Bronchial epithelial cell (primary cell): ENCODE results near the gene DBR1. TPM values are rescaled to one million over a fixed set of nuclear protein-coding genes. Genes with fewer than 3 reads are reported as not detected.

Experiments
- DNase-seq: peaks from one replicate; pipeline ENCODE4 v3.0.0-alpha.2; 2010; ENCODE audit warnings: low read depth
- FAIRE-seq: peaks from 2 replicates; lab custom pipeline; 2011; peaks lifted over from hg19 to GRCh38; lab: Jason Lieb, UNC
- H3K27me3 ChIP-seq: 2 replicates; pipeline ENCODE4 v1.5.1; 2011; ENCODE audit warnings: low read length; ENCODE audit not compliant: control insufficient read depth, insufficient read depth
- H3K36me3 ChIP-seq: 2 replicates; pipeline ENCODE4 v1.5.1; 2011; ENCODE audit warnings: low read length; ENCODE audit not compliant: control insufficient read depth, insufficient read depth
- H3K4me3 ChIP-seq: 2 replicates; pipeline ENCODE4 v1.5.1; 2011; ENCODE audit warnings: mild to moderate bottlenecking, low read depth, low read length, control low read depth
- CTCF ChIP-seq: IDR thresholded peaks from 2 replicates; pipeline ENCODE4 v1.5.1; 2011; ENCODE audit warnings: mild to moderate bottlenecking, moderate library complexity, low read length, control low read depth, inconsistent platforms; ENCODE audit not compliant: insufficient read depth, severe bottlenecking
- total RNA-seq: library from RNA; depleted of rRNA; stranded (reverse); fragments of >200 nt; gene quantifications from 2 replicates; pipeline ENCODE4 v1.2.1, GENCODE V29; 2014

The DBR1 gene
- total RNA-seq, 1 donor from 2014 or later: 17.9 TPM

GRCh38 chr3:138219255-138219654 lies 44.5 kb upstream of the DBR1 start:
- H3K36me3 ChIP-seq: peaks cover 7% of the 10 kb centered on the region
- FAIRE-seq: no peak

GRCh38 chr3:138213398-138214085 lies 38.8 kb upstream of the DBR1 start:
- FAIRE-seq (no peak), DNase-seq (peak; percentile 4)
- H3K4me3 ChIP-seq: no peak overlapping the region
- H3K36me3 ChIP-seq: no peaks in the 10 kb centered on the region
- H3K27me3 ChIP-seq: no peaks in the 10 kb centered on the region
- no peak for TF ChIP-seq CTCF

More at GRCh38 chr3:138219255-138219654, 44.5 kb upstream of the DBR1 start:
- Histone ChIP-seq H3K4me3 (no peak overlapping the region), H3K27me3 (no peaks in the 10 kb centered on the region)
- no peak for TF ChIP-seq CTCF
- DNase-seq: no peak

GRCh38 chr3:138210528-138210927 lies 35.8 kb upstream of the DBR1 start:
- TF ChIP-seq CTCF: no peak
- Histone ChIP-seq H3K36me3 (no peaks in the 10 kb centered on the region), H3K27me3 (no peaks in the 10 kb centered on the region), H3K4me3 (no peak overlapping the region)
- peak; percentile 58 for FAIRE-seq
- no peak for DNase-seq

- Histone ChIP-seq H3K36me3 (no peaks in the 10 kb centered on the region), H3K27me3 (no peaks in the 10 kb centered on the region), H3K4me3 (no peak overlapping the region)
- DNase-seq (no peak), FAIRE-seq (no peak)
- TF ChIP-seq CTCF: no peak
Measured at GRCh38 chr3:138206196-138206595, 31.5 kb upstream of the DBR1 start.

- TF ChIP-seq CTCF: no peak
- DNase-seq: no peak
- no peaks in the 10 kb centered on the region for H3K36me3 ChIP-seq
- no peaks in the 10 kb centered on the region for H3K27me3 ChIP-seq
- no peak overlapping the region for H3K4me3 ChIP-seq
- no peak for FAIRE-seq
Measured at GRCh38 chr3:138205527-138205926, 30.8 kb upstream of the DBR1 start.

GRCh38 chr3:138203938-138204337 lies 29.2 kb upstream of the DBR1 start:
- no peak for TF ChIP-seq CTCF
- no peak for DNase-seq
- FAIRE-seq: no peak
- no peak overlapping the region for H3K4me3 ChIP-seq
- no peaks in the 10 kb centered on the region for H3K36me3 ChIP-seq
- no peaks in the 10 kb centered on the region for H3K27me3 ChIP-seq
